Stimulated activated CD4-positive, alpha-beta T cell treated with anti-CD3 and anti-CD28 coated beads, Interleukin-2, amount 100 ng/mL, for 48 hours (primary cell): Measurements from ENCODE around the gene BOLA2B.
"Not testable (repeated sequence)": the region's sequence is repeated elsewhere in the genome, so short reads cannot be mapped to it uniquely, and the experiment has no call there.

Experiments used
- DNase-seq, 2 donors: peaks; one replicate each; pipeline ENCODE4 v3.0.0-alpha.2; 2020

BOLA2B gene

DNA sequence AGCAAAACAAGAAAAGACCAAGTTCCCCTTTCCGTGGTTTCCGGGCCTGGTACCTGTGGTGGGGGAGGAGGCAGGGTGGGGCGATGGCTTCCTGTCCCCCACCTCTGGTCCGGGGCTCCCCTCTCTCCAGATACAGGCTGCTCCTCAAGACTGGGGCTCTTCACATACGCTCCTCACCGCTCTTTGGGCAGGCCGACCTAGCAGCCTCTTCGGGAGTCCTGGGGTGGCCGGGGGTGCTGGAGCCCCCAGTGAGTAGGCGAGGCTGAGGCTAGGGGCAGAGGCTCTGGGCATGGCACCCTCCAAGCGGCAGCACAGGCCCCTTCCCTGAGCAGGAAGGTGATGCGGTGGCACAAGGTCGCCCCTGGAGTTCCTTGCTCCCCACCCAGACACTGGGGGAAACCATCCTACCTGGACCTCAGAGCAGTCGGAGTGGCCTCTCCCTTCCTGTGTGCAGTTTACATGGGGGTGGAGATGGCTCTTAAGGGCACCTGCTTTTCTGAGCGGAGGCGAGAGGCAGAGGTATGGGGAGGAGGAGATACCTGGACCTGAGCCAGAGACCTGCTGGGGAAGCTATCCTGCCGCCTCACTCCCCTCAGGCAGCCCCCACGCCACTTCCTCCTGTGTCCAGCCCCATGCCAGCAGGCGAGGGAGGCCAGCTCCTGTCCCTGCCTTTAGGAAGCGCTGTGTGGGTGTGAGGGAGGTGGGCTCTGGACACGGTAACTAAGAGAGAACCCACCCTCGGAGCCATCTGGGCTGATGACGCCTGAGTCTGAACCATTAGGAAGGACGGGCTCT, 9.2 kb downstream of the BOLA2B start:
- DNase-seq, result peak; percentile 44 to 53

DNA sequence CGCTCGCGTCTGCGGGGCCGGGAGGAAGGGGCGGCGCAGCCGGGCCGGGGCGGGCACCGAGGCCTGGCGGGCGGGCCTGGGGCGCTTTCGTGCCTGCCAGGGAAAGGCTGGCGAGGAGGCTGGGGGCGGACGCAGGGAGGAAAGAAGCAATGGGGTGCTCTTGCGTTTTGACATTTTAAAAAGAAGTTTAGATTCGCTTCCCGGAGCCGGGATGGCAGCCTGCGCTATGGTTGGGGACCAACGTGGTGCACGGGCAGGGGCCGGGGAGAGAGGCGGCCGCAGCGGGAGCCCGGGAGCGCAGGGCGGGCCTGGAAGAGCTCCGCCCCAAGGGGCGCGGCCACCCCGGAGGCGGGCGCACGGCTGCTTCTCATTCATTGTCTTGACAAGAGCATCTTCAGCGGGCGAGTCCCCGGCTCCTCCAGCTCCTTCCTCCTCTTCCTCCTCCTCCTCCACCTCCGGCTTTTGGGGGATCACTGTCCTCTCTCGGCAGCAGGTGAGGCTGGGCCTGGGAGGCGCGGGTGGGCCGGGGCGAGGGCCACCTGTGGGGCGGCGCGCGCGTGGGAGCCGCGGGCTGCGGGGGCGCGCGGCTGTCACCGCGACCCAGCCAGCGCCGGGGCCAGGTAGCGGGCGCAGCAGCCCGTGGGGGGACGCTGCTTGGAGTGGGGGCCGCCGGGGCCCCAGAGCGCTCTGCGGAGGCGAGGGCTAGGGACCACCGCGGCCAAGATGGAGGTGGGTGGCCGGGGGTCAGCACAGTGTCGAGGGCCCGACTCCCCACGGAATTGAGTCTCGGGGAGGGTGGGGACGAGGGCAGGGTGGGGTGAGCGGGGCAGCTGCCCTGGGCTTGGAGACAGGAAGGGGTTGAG, 10.0 kb downstream of the BOLA2B start, which contains the start of gene CORO1A:
Gene CORO1A, plus strand, starts transcription at position 370 of the 863 bp plus-strand sequence. CDS start 1,608 bp downstream, outside the sequence.
- peak; percentile 83 to 84 for DNase-seq

DNA sequence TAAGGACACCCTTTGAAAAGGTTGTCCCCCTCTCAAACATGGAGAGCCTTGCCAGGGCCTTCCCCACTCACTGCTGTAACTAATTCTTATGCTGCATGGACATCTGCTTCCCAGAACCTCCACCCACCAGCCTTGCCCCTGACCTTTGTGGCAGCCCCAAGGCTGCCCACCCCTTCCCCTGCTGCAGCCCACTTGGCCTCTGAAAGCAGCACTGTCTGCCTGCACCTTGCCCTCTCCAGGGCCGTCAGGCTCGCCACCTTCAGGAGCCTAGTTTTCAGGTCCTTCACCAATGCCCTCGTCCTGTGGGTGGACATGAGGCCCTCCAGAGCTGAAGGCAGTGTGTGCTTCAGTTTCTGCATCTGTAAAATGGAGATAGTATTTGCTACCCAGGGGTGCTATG, 12.7 kb downstream of the BOLA2B start:
- no peak for DNase-seq

DNA sequence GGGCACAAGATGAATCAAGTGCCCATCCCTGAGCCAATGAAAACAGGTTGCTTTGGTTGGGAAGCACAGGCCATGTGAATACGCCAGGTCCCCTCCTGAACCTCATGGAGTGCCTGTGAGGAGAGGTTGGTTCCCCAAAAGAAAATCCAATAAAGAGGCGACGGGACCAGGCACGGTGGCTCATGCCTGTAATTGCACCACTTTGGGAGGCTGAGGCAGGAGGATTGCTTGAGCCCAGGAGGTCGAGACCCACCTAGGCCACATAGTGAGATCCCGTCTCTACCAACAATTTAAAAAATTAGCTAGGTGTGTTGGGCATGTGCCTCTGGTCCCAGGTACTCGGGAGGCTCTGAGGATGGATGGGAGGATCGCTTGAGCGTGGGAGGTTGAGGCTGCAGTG, 13.5 kb downstream of the BOLA2B start:
- DNase-seq, result no peak

DNA sequence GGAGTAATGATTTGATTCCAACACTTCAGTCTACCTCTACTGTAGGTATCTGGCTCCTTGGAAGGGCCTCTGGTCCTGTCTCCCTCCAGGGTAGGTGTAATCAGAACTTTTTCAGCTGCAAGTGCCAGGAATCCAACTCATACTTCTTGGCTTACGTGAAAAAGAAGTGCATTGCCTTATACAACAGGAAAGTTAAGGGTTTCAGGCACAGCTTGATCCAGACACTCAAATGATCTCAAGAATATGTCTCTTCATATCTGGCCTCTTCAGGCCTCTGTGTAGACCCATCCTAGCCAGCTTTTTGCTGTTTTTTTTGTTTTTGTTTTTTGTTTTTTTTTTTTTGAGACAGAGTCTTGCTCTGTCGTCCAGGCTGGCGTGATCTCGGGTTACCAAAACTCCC, 14.3 kb downstream of the BOLA2B start:
- DNase-seq, result no peak

DNA sequence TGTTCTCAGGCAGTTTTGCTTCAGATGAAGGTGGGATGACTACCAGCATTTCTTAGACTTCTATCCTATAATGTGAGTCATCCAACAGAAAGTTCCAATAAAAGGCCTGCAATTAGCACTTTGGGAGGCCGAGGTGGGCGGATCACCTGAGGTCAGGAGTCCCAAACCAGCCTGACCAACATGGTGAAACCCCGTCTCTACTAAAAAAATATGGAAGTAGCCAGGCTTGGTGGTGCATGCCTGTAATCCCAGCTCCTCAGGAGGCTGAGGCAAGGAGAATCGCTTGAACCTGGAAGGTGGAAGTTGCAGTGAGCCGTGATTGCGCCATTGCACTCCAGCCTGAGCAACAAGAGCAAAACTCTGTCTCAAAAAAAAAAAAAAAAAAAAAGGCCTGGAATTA, 16.6 kb downstream of the BOLA2B start:
- DNase-seq, result not testable (repeated sequence)

DNA sequence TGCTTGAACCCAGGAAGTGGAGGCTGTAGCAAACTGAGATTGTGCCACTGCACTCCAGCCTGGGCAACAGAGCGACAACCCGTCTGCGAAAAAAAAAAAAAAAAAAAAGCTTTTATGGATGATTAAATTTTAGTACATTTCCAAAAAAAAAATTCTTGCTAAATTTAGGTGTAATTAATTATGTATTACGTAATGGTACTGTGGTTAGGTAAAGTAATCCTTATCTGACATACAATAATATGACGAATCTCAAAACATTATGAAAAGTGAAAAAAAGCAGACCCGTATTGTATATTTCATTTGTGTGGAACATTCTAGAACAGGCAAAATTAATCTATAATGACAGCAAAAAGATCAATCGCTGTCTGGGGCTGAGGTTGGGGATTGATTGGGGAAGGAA, 20.4 kb downstream of the BOLA2B start:
- DNase-seq, result no peak

DNA sequence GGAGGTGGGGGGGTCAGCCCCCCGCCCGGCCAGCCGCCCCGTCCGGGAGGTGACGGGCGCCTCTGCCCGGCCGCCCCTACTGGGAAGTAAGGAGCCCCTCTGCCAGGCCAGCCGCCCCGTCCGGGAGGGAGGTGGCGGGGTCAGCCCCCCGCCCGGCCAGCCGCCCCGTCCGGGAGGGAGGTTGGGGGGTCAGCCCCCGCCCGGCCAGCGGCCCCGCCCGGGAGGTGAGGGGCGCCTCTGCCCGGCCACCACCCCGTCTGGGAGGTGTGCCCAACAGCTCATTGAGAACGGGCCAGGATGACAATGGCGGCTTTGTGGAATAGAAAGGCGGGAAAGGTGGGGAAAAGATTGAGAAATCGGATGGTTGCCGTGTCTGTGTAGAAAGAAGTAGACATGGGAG, 23.3 kb downstream of the BOLA2B start:
- DNase-seq, result not testable (repeated sequence)

DNA sequence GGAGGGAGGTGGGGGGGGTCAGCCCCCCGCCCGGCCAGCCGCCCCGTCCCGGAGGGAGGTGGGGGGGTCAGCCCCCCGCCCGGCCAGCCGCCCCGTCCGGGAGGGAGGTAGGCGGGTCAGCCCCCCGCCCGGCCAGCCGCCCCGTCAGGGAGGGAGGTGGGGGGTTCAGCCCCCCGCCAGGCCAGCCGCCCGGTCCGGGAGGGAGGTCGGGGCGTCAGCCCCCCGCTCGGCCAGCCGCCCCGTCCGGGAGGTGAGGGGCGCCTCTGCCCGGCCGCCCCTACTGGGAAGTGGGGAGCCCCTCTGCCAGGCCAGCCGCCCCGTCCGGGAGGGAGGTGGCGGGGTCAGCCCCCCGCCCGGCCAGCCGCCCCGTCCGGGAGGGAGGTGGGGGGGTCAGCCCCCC, 24.1 kb downstream of the BOLA2B start:
- DNase-seq, result not testable (repeated sequence)

DNA sequence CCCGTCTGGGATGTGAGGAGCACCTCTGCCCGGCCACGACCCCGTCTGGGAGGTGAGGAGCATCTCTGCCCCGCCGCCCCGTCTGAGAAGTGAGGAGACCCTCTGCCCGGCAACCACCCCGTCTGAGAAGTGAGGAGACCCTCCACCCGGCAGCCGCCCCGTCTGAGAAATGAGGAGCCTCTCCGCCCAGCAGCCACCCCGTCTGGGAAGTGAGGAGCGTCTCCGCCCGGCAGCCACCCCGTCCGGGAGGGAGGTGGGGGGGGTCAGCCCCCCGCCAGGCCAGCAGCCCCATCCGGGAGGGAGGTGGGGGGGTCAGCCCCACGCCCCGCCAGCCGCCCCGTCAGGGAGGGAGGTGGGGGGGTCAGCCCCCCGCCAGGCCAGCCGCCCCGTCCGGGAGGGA, 24.7 kb downstream of the BOLA2B start:
- not testable (repeated sequence) for DNase-seq

DNA sequence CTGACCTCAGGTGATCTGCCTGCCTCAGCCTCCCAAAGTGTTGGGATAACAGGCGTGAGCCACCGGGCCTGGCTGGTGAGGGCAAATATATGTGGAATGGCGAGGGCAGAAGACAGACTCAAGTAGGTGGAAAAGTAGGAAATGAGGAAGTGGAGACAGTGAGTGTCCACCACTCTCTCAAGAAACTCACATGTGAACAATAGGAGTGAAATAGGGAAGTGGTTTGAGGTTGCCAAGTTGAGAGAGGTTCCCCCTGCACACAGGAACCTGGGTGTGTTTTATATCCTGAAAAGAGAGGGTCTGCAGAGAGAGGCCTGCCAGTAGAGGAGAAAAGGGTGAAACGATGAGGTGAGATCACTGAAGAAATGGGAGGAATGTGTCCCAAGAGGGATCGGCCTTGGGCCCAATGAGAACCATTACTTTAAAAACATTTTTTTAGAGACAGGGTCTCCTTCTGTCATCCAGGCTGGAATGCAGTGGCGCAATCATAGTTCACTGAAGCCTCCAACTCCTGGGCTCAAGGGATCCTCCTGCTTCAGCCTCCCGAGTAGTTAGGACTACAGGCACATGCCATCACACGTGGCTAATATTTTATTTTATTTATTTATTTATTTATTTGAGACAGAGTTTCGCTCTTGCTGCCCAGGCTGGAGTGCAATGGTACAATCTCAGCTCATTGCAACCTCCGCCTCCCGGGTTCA, 27.1 kb downstream of the BOLA2B start:
- no peak for DNase-seq

DNA sequence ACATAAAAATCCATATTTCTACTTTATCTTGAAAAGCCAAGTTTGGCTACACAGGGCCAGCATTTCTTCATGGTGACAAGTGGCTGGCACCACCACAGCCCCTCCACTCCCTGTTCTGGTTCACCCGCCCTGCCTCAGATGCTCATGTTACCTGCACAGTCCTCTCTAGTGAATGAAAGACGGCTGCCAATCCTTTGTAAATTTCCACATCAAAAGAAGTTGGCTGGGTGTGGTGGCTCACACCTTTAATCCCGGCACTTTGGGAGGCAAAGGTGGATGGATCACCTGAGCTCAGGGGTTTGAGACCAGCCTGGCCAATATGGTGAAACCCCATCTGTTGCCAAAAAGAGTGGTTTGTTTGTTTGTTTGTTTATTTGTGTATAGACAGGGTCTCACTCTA, 29.9 kb downstream of the BOLA2B start:
- no peak for DNase-seq

DNA sequence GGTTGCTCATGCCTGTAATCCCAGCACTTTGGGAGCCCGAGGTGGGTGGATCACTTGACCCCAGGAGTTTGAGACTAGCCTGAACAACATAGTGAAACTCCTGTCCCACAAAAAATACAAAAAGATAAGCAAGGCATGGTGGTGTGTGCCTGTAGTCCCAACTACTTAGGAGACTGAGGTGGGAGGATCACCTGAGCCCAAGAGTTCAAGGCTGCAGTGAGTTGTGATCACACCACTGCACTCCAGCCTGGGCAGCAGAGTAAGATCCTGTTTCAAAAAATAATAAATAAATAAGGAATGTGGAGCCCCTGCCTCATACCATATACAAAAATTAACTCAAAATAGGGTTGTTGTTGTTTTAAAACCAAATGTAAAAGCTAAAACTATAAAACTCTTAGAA, 36.3 kb downstream of the BOLA2B start:
- DNase-seq, result no peak

DNA sequence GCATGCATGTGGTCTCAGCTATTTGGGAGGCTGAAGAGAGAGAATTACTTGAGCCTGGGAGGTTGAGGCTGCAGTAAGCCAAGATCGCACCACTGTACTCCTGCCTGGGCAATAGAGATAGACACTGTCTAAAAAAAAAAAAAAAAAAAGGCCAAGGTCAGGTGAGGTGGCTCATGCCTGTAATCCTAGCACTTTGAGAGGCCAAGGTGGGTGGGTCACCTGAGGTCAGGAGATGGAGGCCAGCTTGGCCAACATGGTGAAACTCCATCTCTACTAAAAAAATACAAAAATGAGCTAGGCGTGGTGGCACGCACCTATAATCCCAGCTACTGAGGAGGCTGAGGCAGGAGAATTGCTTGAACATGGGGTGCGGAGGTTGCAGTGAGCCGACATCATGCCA, 38.3 kb downstream of the BOLA2B start:
- no peak for DNase-seq

DNA sequence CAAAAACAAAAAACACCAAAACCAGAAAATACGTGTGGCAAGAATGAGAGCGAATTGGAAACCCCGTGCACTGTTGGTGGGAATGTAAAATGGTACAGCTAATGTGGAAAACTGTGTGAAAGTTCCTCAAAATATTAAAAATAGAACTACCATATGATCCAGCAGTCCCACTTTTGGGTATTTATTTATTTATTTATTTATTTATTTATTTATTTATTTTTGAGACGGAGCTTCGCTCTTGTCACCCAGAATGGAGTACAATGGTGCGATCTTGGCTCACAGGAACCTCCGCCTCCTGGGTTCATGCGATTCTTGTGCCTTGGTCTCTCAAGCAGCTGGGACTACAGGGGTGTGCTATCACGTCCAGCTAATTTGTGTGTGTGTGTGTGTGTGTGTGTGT, 40.9 kb downstream of the BOLA2B start:
- DNase-seq, result no peak

DNA sequence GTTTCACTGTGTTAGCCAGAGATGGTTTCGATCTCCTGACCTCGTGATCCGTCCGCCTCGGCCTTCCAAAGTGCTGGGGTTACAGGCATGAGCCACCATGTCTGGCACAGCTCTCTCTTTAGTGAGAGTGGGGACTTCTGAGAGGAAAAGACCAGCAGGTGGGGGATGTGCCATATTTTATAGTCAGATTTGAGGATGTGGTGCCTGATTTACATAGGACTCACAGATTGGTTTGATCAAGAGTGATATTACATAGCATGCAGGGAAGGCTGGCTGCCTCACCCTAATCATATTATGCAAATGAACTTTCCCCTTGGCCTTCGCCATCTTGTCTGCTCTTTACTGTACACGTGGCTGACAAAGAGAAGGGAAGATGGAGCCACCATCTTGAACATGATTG, 42.4 kb downstream of the BOLA2B start:
- DNase-seq, result no peak

DNA sequence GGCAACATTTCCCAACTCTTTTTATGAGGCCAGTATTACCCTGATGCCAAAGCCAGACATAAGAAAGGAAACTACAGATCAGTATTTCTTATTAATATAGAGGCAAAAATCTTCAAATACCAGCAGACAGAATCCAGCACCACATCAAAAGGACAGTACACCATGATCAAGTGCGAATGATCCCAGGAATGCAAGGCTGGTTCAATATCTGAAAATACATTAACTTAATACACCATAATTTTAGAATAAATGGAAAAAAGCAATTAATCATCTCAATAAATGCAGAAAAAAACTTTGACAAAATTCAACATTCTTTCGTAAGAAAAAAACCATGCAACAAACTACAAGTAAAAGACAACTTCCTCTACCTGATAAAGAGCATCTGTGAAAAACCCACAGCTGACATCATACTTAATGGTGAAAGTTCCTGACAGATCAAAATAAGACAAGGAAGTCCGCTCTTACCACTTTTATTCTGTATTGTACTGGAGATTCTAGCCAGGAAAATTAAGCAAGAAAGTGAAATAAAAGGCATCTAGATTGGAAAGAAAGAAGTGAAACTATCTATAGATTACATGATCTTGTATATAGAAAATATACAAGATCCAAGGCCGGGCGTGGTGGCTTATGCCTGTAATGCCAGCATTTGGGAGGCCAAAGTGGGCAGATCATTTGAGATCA, 44.1 kb downstream of the BOLA2B start:
- DNase-seq, result no peak

DNA sequence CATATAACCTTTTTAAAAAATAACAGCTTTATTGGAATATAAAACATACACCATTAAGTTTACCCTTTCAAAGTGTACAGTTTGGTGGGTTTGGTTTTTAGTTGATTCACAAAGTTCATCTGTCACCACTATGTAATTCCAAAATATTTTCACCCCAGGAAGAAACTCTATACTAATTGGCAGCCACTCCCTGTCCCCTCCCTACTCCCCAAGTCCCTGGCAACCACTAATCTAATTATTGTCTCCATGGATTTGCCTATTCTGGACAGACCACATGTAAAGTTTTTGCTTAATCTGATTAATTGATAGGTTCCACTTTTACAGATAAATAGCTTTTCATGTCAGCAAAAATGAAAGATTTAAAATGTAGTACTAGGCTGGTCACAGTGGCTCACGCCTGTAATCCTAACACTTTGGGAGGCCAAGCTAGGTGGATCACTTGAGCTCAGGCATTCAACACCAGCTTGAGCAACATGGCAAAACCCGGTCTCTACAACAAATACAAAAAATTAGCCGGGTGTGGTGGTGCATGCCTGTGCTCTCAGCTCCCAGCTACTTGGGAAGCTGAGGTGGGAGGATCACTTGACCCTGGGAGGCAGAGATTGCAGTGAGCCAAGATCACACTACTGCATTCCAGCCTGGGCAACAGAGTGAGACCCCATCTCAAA, 45.5 kb downstream of the BOLA2B start:
- DNase-seq, result no peak

DNA sequence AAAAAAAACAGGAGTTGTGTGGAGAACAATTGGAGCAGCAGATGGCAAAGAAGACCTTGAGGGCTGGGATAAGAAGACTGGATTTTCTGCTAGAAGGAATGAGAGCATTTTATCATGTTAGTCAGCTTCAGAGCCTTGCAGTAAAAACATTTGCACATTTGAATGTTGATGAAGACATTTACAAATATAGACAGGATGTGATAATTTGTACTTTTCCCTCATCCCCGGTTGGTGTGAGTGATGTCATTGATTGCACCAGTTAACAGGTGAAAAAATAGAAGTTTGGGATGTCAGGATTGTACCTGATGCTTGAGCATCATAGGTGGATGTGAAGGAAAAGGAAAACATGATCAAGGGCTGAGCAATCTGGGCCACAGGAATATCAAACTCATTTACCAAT, 47.8 kb downstream of the BOLA2B start:
- no peak for DNase-seq

DNA sequence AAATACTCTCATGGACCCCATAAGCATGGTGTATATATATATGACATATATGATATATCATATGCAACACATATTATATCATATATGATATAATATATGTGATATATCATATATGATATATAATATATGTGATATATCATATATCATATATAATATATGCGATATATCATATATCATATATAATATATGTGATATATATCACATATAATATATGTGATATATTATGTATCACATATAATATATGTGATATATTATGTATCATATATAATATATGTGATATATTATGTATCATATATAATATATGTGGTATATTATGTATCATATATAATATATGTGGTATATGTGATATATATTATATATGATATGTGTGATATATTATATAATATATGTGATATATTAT, 48.5 kb downstream of the BOLA2B start:
- DNase-seq, result no peak

DNA sequence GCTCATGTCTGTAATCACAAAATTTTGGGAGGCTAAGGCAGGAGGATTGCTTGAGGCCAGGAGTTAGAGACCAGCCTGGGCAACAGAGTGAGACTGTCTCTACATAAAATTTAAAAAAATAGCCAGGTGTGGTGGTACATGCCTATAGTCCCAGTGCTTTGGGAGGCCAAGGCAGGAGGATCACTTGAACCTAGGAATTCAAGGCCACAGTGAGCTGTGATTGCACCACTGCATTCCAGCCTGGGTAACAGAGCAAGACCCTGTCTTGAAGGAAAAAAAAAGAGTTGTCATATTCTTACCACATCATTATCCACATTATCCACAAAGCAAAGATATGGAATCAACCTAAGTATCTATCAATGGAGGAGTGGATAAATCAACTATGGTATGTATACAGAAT, 49.4 kb downstream of the BOLA2B start:
- no peak for DNase-seq

DNA sequence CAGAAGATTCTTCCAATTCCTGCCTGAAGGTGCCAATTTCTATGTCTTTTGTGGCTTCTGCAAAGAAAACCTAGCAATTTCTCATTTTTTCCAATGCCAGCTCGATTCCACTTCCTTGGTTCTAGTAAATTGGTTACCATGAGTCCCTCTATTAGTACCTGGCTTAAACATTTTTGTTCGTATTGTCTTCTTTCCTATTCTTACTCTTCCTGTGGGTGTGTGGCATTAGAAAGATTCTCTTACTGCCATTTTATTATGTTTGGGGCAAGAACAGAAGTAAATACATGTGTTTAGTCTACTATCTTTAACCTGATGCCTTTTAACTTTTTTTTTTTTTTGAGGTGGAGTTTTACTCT, 50.1 kb downstream of the BOLA2B start:
- no peak for DNase-seq
